ENCODE measurements around the gene PIGU. TPM values are rescaled to one million over a fixed set of nuclear protein-coding genes. Genes with fewer than 3 reads are reported as not detected.
A peak's percentile ranks its signal among the peaks of the same experiment; 100 is the strongest.

The PIGU gene
- total and polyA plus RNA-seq, 2 of the 13 experiments (the other 11 are each of a cell fraction or from before 2014, with no cell fraction given) = 45.5 to 231 TPM

DNA sequence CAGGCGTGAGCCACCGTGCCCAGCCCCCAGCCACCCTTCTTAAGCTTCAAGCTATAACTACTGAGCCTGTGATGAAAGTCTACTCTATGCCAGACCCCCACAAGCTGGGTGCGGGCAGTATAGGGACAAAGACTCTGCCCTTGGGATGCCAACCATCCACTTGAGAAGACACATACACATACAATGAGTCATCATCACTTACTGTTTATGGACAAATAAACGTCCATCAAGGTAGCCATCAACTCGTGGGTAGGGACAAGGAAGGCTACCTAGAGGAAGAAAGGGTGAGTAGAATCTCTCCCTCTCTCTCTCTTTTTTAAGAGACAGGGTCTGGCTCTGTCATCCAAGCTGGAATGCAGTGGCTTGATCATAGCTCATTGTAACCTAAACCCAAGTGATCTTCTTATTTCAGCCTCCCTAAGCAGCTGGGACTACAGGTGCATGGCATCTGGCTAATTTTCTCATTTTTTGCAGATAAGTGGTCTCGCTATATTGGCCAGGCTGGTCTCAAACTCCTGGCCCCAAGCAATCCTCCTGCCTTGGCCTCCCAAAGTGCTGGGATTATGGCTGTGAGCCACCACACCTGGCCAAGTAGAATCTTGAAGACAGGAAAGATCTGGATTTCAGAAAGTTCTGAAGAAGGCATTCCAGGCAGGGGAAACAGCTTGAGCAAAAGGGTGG is 24.7 kb upstream of the PIGU start:
- intact Hi-C loops (cut with micrococcal nuclease; ENCODE audit: unreplicated experiment) (loop anchor here (5.0 to 10.0 kb wide), 2 partner anchors 63 to 79 kb away; no protein-coding TSS in a partner anchor), in situ Hi-C loops (cut with HindIII; ENCODE audit: extremely low pct_ligation_motif_present, low pct_unique_long_range_greater_than_20kb) (loop anchor here (10.0 kb wide), 1 partner anchor 397 kb away; the partner anchor contains the start of gene AHCY)
- Histone ChIP-seq H3K36me3 (replicated peaks in 1 of 2; ENCODE audit: control insufficient read depth in 1 of 2, insufficient read depth in 2 of 2, low read length in 2 of 2) (no peaks in the 10 kb centered on the region), H3K9ac (ENCODE audit: insufficient read depth, low read depth, low read length) (no peak overlapping the region), H3K9me3 (ENCODE audit: low read length) (no peaks in the 10 kb centered on the region), H3K27me3 (ENCODE audit: control insufficient read depth in 1 of 2, insufficient read depth in 2 of 2, low read length in 2 of 2) (peaks cover 1 to 7% of the 10 kb centered on the region in 2 experiments; a peak in 1 of 5 replicates), H3K27ac (ENCODE audit: extremely low read length, insufficient read depth, low read length) (no peak overlapping the region), H2AFZ (ENCODE audit: low read length) (peak overlapping the region; percentile 18), H3K4me2 (ENCODE audit: low read depth, low read length) (peak overlapping the region; percentile 97), H3K79me2 (ENCODE audit: insufficient read depth, low read length) (peaks cover 14% of the 10 kb centered on the region), H3K4me1 (ENCODE audit: insufficient read depth, low read length) (peaks cover 44% of the 10 kb centered on the region), H4K20me1 (ENCODE audit: insufficient read depth, low read length) (no peaks in the 10 kb centered on the region), H3K4me3 (replicated peaks in 1 of 3; ENCODE audit: insufficient read depth in 1 of 3, low read depth in 2 of 3, low read length in 3 of 3) (peak overlapping the region in 1 of 3 experiments; percentile 98; a peak in 1 of 6 replicates)
- ChIA-PET CTCF (ENCODE audit: low intra/inter-chr PET ratio, low total read pairs) (no interaction called here), POLR2A (interaction anchor here (1.7 to 7.9 kb wide), 5 partner anchors 9 to 80 kb away, joined by 6 to 168 read pairs (median 17); partner anchors contain the start of gene PIGU)
- peak; percentile 52 for DNase-seq (ENCODE audit: low spot score)
- no peak for ATAC-seq
- WGBS (ENCODE audit: low lambda C conversion rate) = 48% methylated on average over 6 of the region's 6 CpGs
- no peak for FAIRE-seq
- no TSS peak for BruUV-seq (replicated peaks)
- TF ChIP-seq, protein P1, sequence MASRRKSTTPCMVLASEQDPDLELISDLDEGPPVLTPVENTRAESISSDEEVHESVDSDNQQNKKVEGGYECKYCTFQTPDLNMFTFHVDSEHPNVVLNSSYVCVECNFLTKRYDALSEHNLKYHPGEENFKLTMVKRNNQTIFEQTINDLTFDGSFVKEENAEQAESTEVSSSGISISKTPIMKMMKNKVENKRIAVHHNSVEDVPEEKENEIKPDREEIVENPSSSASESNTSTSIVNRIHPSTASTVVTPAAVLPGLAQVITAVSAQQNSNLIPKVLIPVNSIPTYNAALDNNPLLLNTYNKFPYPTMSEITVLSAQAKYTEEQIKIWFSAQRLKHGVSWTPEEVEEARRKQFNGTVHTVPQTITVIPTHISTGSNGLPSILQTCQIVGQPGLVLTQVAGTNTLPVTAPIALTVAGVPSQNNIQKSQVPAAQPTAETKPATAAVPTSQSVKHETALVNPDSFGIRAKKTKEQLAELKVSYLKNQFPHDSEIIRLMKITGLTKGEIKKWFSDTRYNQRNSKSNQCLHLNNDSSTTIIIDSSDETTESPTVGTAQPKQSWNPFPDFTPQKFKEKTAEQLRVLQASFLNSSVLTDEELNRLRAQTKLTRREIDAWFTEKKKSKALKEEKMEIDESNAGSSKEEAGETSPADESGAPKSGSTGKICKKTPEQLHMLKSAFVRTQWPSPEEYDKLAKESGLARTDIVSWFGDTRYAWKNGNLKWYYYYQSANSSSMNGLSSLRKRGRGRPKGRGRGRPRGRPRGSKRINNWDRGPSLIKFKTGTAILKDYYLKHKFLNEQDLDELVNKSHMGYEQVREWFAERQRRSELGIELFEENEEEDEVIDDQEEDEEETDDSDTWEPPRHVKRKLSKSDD (CRISPR knock-in tag; IDR thresholded peaks at IDR 0.05; ENCODE audit: low read depth) = no peak
- no peak for TF ChIP-seq ZNF557 (CRISPR knock-in tag; IDR thresholded peaks at IDR 0.05)
- no peak for TF ChIP-seq HDAC2 (CRISPR knock-in tag; IDR thresholded peaks at IDR 0.05)
- TF ChIP-seq ZNF337 (CRISPR knock-in tag; IDR thresholded peaks at IDR 0.05; ENCODE audit: borderline replicate concordance, low read depth) = no peak
- no peak for TF ChIP-seq ZFX (CRISPR knock-in tag; IDR thresholded peaks at IDR 0.05; ENCODE audit: low read depth)
- TF ChIP-seq, protein P2, sequence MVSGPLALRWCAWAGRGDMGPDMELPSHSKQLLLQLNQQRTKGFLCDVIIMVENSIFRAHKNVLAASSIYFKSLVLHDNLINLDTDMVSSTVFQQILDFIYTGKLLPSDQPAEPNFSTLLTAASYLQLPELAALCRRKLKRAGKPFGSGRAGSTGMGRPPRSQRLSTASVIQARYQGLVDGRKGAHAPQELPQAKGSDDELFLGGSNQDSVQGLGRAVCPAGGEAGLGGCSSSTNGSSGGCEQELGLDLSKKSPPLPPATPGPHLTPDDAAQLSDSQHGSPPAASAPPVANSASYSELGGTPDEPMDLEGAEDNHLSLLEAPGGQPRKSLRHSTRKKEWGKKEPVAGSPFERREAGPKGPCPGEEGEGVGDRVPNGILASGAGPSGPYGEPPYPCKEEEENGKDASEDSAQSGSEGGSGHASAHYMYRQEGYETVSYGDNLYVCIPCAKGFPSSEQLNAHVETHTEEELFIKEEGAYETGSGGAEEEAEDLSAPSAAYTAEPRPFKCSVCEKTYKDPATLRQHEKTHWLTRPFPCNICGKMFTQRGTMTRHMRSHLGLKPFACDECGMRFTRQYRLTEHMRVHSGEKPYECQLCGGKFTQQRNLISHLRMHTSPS (CRISPR knock-in tag; IDR thresholded peaks at IDR 0.05; ENCODE audit: low read depth) = peak; percentile 42; the same call in 1 of the 2 replicates
- TF ChIP-seq, protein P3, sequence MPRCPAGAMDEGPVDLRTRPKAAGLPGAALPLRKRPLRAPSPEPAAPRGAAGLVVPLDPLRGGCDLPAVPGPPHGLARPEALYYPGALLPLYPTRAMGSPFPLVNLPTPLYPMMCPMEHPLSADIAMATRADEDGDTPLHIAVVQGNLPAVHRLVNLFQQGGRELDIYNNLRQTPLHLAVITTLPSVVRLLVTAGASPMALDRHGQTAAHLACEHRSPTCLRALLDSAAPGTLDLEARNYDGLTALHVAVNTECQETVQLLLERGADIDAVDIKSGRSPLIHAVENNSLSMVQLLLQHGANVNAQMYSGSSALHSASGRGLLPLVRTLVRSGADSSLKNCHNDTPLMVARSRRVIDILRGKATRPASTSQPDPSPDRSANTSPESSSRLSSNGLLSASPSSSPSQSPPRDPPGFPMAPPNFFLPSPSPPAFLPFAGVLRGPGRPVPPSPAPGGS (CRISPR knock-in tag; IDR thresholded peaks at IDR 0.05) = 0 out of 2 replicates have a peak, but pooled peaks have one; percentile 28
- no peak for TF ChIP-seq ZNF790 (CRISPR knock-in tag; IDR thresholded peaks at IDR 0.05; ENCODE audit: borderline replicate concordance)
- TF ChIP-seq ZBTB7A (CRISPR knock-in tag; IDR thresholded peaks at IDR 0.05) = no peak
- TF ChIP-seq ZNF136 (CRISPR knock-in tag; IDR thresholded peaks at IDR 0.05; ENCODE audit: low read depth) = no peak
- TF ChIP-seq POLR2G (IDR thresholded peaks at IDR 0.05; ENCODE audit: low read depth, low read length) = no peak
